IMR-90 (cell line): ENCODE measurements around the gene TACC3. TPM values are rescaled to one million over a fixed set of nuclear protein-coding genes. Genes with fewer than 3 reads are reported as not detected.

Experiments used
- ATAC-seq: fragments of 200-7000 bp; cut with Tn5 transposase; 2 replicates; pipeline ENCODE4 v1.9.1; 2020; ENCODE audit warnings: low read depth, mild to moderate bottlenecking, moderate library complexity
- BruUV-seq: library from RNA; stranded (reverse); fragments of 400-500 nt; replicated peaks from 2 replicates; lab custom pipeline; 2021; lab: Mats Ljungman, UMichigan
- CTCF ChIA-PET: fragments of 300-600 bp; formaldehyde crosslinking; extraction: SDS; loops from one replicate; lab custom pipeline; 2021; ENCODE audit warnings: antibody characterized with exemption; lab: Yijun Ruan, JAX
- POLR2A ChIA-PET: fragments of 300-600 bp; sonication (Branson Sonifier 250); formaldehyde crosslinking; loops from one replicate; lab custom pipeline; 2022; ENCODE audit warnings: antibody characterized with exemption; ENCODE audit not compliant: unreplicated experiment; lab: Charles Lee
- DNase-seq: peaks from one replicate; pipeline ENCODE4 v3.0.0; 2013
- H2AFZ ChIP-seq: replicated peaks from 2 replicates; pipeline ENCODE3; 2013; ENCODE audit warnings: low read length, mild to moderate bottlenecking; ENCODE audit not compliant: poor library complexity
- H2AK5ac ChIP-seq: 2 replicates; pipeline ENCODE4 v1.6.1; 2013; ENCODE audit warnings: low read depth, low read length, inconsistent platforms
- H2AK9ac ChIP-seq: replicated peaks from 2 replicates; pipeline ENCODE3; 2013; ENCODE audit warnings: mild to moderate bottlenecking, low read depth, low read length, moderate library complexity; ENCODE audit not compliant: poor library complexity
- H2BK120ac ChIP-seq: 2 replicates; pipeline ENCODE4 v1.6.1; 2013; ENCODE audit warnings: low read depth, low read length, inconsistent platforms
- H2BK15ac ChIP-seq: 3 replicates; pipeline ENCODE4 v1.6.1; 2013; ENCODE audit warnings: low read depth, low read length, inconsistent platforms
- H2BK20ac ChIP-seq: 2 replicates; pipeline ENCODE4 v1.6.1; 2013; ENCODE audit warnings: low read depth, mild to moderate bottlenecking, inconsistent platforms, low read length, moderate library complexity
- H2BK5ac ChIP-seq: 2 replicates; pipeline ENCODE4 v1.6.1; 2013; ENCODE audit warnings: mild to moderate bottlenecking, low read depth, low read length, inconsistent platforms; ENCODE audit not compliant: poor library complexity, severe bottlenecking
- H3K14ac ChIP-seq: replicated peaks from 2 replicates; pipeline ENCODE4 v1.6.1; 2013; ENCODE audit warnings: low read depth, low read length, inconsistent platforms
- H3K18ac ChIP-seq: 2 replicates; pipeline ENCODE4 v1.6.1; 2013; ENCODE audit warnings: low read depth, low read length, control low read depth
- H3K23ac ChIP-seq: 2 replicates; pipeline ENCODE4 v1.6.1; 2013; ENCODE audit warnings: low read depth, low read length, inconsistent platforms
- H3K27ac ChIP-seq: 2 replicates; pipeline ENCODE4 v1.5.1; 2013; ENCODE audit warnings: mild to moderate bottlenecking, control low read depth, low read length; ENCODE audit not compliant: insufficient read depth
- H3K27me3 ChIP-seq: 2 replicates; pipeline ENCODE4 v1.6.1; 2013; ENCODE audit warnings: low read length; ENCODE audit not compliant: control insufficient read depth, insufficient read depth
- H3K36me3 ChIP-seq: 2 replicates; pipeline ENCODE4 v1.6.1; 2013; ENCODE audit warnings: low read length, mixed read lengths; ENCODE audit not compliant: control insufficient read depth, insufficient read depth
- H3K4ac ChIP-seq: 2 replicates; pipeline ENCODE4 v1.6.1; 2013; ENCODE audit warnings: low read depth, low read length, inconsistent platforms
- H3K4me1 ChIP-seq: 2 replicates; pipeline ENCODE4 v1.6.1; 2013; ENCODE audit warnings: low read length, mixed read lengths; ENCODE audit not compliant: control insufficient read depth, insufficient read depth
- H3K4me2 ChIP-seq: 2 replicates; pipeline ENCODE4 v1.6.1; 2013; ENCODE audit warnings: low read depth, mild to moderate bottlenecking, control low read depth, low read length, moderate library complexity
- H3K4me3 ChIP-seq: 2 replicates; pipeline ENCODE4 v1.5.1; 2013; ENCODE audit warnings: low read depth, mild to moderate bottlenecking, control low read depth, low read length, moderate library complexity; ENCODE audit not compliant: insufficient read depth
- H3K56ac ChIP-seq: 2 replicates; pipeline ENCODE4 v1.6.1; 2013; ENCODE audit warnings: low read length, inconsistent platforms; ENCODE audit not compliant: insufficient read depth; ENCODE audit errors: extremely low read depth
- H3K79me1 ChIP-seq, 2 experiments: 2 replicates each; pipeline ENCODE4 v1.6.1; 2013; ENCODE audit warnings: low read length in 2 of 2, inconsistent platforms in 1 of 2, low read depth in 1 of 2
- H3K9ac ChIP-seq: 2 replicates; pipeline ENCODE4 v1.6.1; 2013; ENCODE audit warnings: low read depth, low read length, control low read depth
- H3K9me1 ChIP-seq: 2 replicates; pipeline ENCODE4 v1.6.1; 2013; ENCODE audit warnings: low read length, inconsistent platforms; ENCODE audit not compliant: insufficient read depth
- H3K9me3 ChIP-seq: 2 replicates; pipeline ENCODE4 v1.6.1; 2013; ENCODE audit warnings: low read length; ENCODE audit not compliant: control insufficient read depth, insufficient read depth
- H4K20me1 ChIP-seq: 2 replicates; pipeline ENCODE4 v1.6.1; 2013; ENCODE audit warnings: low read length, inconsistent platforms; ENCODE audit not compliant: insufficient read depth
- H4K5ac ChIP-seq: 2 replicates; pipeline ENCODE4 v1.6.1; 2013; ENCODE audit warnings: mild to moderate bottlenecking, low read depth, low read length, control low read depth
- H4K8ac ChIP-seq, 2 experiments: 2 replicates each; pipeline ENCODE4 v1.6.1; 2013; ENCODE audit warnings: low read depth in 2 of 2, low read length in 2 of 2, control low read depth in 1 of 2, inconsistent platforms in 1 of 2
- H4K91ac ChIP-seq: 2 replicates; pipeline ENCODE4 v1.6.1; 2013; ENCODE audit warnings: low read depth, low read length, inconsistent platforms; ENCODE audit not compliant: insufficient read depth
- CEBPB ChIP-seq: IDR thresholded peaks from 2 replicates; pipeline ENCODE4 v1.6.1; 2012; ENCODE audit warnings: low read depth, low read length, improper control_type of control experiment
- CHD1 ChIP-seq: IDR thresholded peaks from 2 replicates; pipeline ENCODE4 v1.6.1; 2012; ENCODE audit warnings: low read depth, low read length, improper control_type of control experiment
- MXI1 ChIP-seq: IDR thresholded peaks from 2 replicates; pipeline ENCODE4 v1.6.1; 2012; ENCODE audit warnings: low read depth, mild to moderate bottlenecking, low read length, moderate library complexity, borderline replicate concordance
- POLR2A ChIP-seq: IDR thresholded peaks from 2 replicates; pipeline ENCODE4 v1.6.1; 2012; ENCODE audit warnings: mild to moderate bottlenecking, low read depth, low read length
- SMC3 ChIP-seq: fragments of 150-350 bp; IDR thresholded peaks from 2 replicates; pipeline ENCODE4 v1.6.1; 2016; ENCODE audit warnings: low read depth, mild to moderate bottlenecking, antibody characterized with exemption, low read length, moderate library complexity
- WGBS, 2 experiments: methylation state at CpG; one replicate each; pipeline versions ENCODE4 v1.1.5 to v1.1.7; 2013; ENCODE audit warnings: missing lambda C conversion rate in 2 of 2; ENCODE audit not compliant: insufficient read length in 1 of 2; ENCODE audit errors: extremely low coverage in 2 of 2; 5-methylcytosine and 5-hydroxymethylcytosine counted together
- dilution Hi-C: fragments of 300-500 bp; cut with HindIII; formaldehyde crosslinking; loops from one replicate; pipeline ENCODE4 v1.14.3; 2018; ENCODE audit warnings: low sequenced_read_pairs; ENCODE audit not compliant: unreplicated experiment
- in situ Hi-C: fragments of 300-500 bp; cut with MboI; formaldehyde crosslinking; loops from 3 replicates; pipeline ENCODE4 v1.14.3; 2019; ENCODE audit warnings: low sequenced_read_pairs, inconsistent platforms, mixed read lengths
- intact Hi-C: fragments of 100-400 bp; cut with micrococcal nuclease; formaldehyde crosslinking; loops from 2 replicates; pipeline ENCODE4 v1.10.0; 2022
- polyA plus RNA-seq, 3 experiments: library from polyadenylated mRNA; depleted of rRNA; stranded (reverse); fragments of >200 nt; gene quantifications; 2 replicates each; pipeline ENCODE4 v1.2.3, GENCODE V29; 2012; ENCODE audit warnings: low replicate concordance in 1 of 3
- total RNA-seq: library from RNA; depleted of rRNA; stranded (reverse); fragments of >200 nt; gene quantifications from 2 replicates; pipeline ENCODE4 v1.2.3, GENCODE V29; 2012

The TACC3 gene
- total and polyA plus RNA-seq, 2 of the 4 experiments (the other 2 are of a cell fraction), result 15.1 to 49.7 TPM

- 7% methylated on average over 16 of the region's 61 CpGs; no CpG with 5 or more reads in 1 of the 2 experiments for WGBS, 2 experiments
- peak overlapping the region; percentile 72 for H3K9ac ChIP-seq
- no peak overlapping the region for H2BK15ac ChIP-seq
- H2BK5ac ChIP-seq, result peak overlapping the region; percentile 69
- peak overlapping the region; percentile 61; the same call in 1 of the 2 replicates for H3K14ac ChIP-seq
- no peak overlapping the region for H2BK20ac ChIP-seq
- peaks cover 13% of the 10 kb centered on the region for H3K36me3 ChIP-seq
- no peak overlapping the region for H2AK5ac ChIP-seq
- peaks cover 31 to 71% of the 10 kb centered on the region in 2 experiments for H3K79me1 ChIP-seq
- no peaks in the 10 kb centered on the region; the same call in 1 of the 2 replicates for H3K9me1 ChIP-seq
- H3K9me3 ChIP-seq, result no peaks in the 10 kb centered on the region
- peaks cover 15% of the 10 kb centered on the region for H3K4me1 ChIP-seq
- H3K4me3 ChIP-seq, result peak overlapping the region; percentile 59
- peak overlapping the region; percentile 4; the same call in 1 of the 2 replicates for H4K91ac ChIP-seq
- peaks cover 7% of the 10 kb centered on the region; the same call in 1 of the 2 replicates for H4K20me1 ChIP-seq
- no peak overlapping the region for H3K18ac ChIP-seq
- peak overlapping the region; percentile 62; the same call in 1 of the 2 replicates for H3K23ac ChIP-seq
- H3K4ac ChIP-seq, result peak overlapping the region; percentile 46; the same call in 1 of the 2 replicates
- peak overlapping the region; percentile 78 for H2AFZ ChIP-seq
- no peak overlapping the region for H4K5ac ChIP-seq
- H2BK120ac ChIP-seq, result no peak overlapping the region
- CTCF ChIA-PET, result interaction anchor here (2.4 kb wide), 1 partner anchor 29 kb away, joined by 13 read pairs; no protein-coding TSS in a partner anchor
- dilution Hi-C loops, result no loop called here
- no peak for DNase-seq
- no peak overlapping the region; the same call in 1 of the 2 replicates for H3K56ac ChIP-seq
- no peak overlapping the region for H4K8ac ChIP-seq
- H2AK9ac ChIP-seq, result peak overlapping the region; percentile 96
- no peaks in the 10 kb centered on the region for H3K27me3 ChIP-seq
- no peak; the same call in 1 of the 2 replicates for ATAC-seq
- in situ Hi-C loops, result no loop called here
- BruUV-seq, result no TSS peak
- intact Hi-C loops, result loop anchor here (10.0 kb wide), 1 partner anchor 357 kb away; no protein-coding TSS in a partner anchor
- H3K27ac ChIP-seq, result peak overlapping the region; percentile 43; the same call in 1 of the 2 replicates
- peak overlapping the region; percentile 68 for H3K4me2 ChIP-seq
- POLR2A ChIA-PET, result no interaction called here
- TF ChIP-seq CHD1 (no peak), SMC3 (no peak), POLR2A (no peak), CEBPB (no peak), MXI1 (no peak)
Measured at GRCh38 chr4:1721666-1722550, 587 bp downstream of the TACC3 start.
